Measurements from ENCODE around the gene ABL2.

ABL2 gene

DNA sequence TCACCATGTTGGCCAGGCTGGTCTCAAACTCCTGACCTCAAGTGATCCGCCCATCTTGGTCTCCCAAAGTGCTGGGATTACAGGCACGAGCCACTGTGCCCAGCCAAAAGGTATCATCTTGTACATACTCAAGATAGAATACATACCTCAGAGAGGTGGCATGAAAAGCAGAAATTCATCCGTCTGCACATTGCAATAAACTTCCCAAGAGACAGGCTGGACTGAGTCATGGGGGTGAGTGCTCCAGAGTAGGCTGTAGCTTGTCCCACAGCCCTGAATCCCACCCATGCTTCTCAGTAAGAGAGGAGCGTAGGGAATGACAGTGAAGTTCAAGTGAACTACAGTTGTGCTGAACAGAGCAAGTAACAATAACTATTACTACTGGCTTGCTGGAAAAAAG lies 127.9 kb downstream of the ABL2 start:
- no peak for FAIRE-seq
- TF ChIP-seq POLR2A (IDR thresholded peaks at IDR 0.05; ENCODE audit: low read depth, low read length) (no peak), POLR2AphosphoS5 (IDR thresholded peaks at IDR 0.05; ENCODE audit: low read depth, low read length) (no peak), TAF1 (IDR thresholded peaks at IDR 0.05; ENCODE audit: borderline replicate concordance, low read depth, low read length) (no peak)
- no peak for DNase-seq (ENCODE audit: insufficient read length)

DNA sequence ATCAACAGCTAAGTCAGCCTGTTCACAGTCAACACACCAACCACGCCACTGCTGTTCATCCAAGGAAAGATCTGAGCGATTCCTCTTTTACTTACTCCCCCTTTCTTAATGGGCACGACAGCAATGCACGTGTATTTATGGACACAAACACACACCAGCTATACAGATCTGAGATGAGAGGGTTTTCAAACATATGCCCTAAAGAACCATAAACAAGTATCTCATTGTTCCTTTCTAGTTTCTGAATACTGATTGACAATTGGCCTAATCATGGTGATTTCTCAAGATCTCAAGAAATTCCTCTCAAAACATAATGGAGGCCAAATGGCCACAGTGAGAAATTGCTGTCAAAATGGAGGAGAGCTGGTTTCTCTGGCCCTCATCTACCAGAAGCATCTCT lies 129.6 kb downstream of the ABL2 start:
- no peak for FAIRE-seq
- no peak for DNase-seq (ENCODE audit: insufficient read length)
- TF ChIP-seq POLR2AphosphoS5 (IDR thresholded peaks at IDR 0.05; ENCODE audit: low read depth, low read length) (no peak), TAF1 (IDR thresholded peaks at IDR 0.05; ENCODE audit: borderline replicate concordance, low read depth, low read length) (no peak), POLR2A (IDR thresholded peaks at IDR 0.05; ENCODE audit: low read depth, low read length) (no peak)

DNA sequence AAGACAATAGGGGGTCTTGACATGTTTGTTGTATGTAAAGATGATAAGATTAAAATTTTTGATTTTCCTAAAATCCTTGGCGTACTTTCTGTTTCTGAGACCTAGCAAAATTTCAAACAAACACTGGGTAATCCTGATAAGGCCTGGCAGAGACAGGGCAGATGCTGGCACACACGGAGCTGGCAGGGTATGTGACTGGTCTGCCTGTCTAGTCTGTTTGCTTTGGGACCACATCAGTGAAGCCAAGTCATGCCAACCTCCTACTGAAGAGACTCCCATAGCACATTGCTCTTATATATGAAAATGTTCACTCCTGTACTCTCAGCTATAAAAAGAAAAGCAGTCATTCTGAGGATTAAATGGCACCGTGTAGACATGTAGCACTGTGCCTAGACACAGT lies 133.6 kb downstream of the ABL2 start:
- TF ChIP-seq POLR2A (IDR thresholded peaks at IDR 0.05; ENCODE audit: low read depth, low read length) (no peak), POLR2AphosphoS5 (IDR thresholded peaks at IDR 0.05; ENCODE audit: low read depth, low read length) (no peak), TAF1 (IDR thresholded peaks at IDR 0.05; ENCODE audit: borderline replicate concordance, low read depth, low read length) (no peak)
- DNase-seq (ENCODE audit: insufficient read length) (no peak), FAIRE-seq (no peak)

DNA sequence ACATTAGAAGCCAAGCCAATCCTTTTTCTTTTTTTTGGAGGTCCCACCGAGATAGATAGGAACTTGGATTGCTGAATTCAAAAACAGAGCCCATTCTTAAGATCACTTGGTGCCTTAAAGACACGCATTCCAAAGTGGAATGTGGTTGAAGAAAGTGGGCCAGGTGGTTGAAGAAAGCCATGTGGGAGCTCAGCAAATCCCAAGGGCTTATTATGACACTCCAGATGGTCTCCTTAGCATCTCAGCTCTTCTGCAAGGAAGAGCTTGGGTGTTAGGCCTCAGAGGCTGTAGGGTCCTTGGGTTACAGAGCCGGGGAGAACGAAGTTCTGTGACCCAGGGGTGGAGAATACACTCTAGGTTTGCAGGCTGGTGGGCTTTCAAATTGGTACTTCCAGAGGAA lies 134.1 kb downstream of the ABL2 start:
- no peak for DNase-seq (ENCODE audit: insufficient read length)
- no peak for FAIRE-seq
- TF ChIP-seq POLR2A (IDR thresholded peaks at IDR 0.05; ENCODE audit: low read depth, low read length) (no peak), POLR2AphosphoS5 (IDR thresholded peaks at IDR 0.05; ENCODE audit: low read depth, low read length) (no peak), TAF1 (IDR thresholded peaks at IDR 0.05; ENCODE audit: borderline replicate concordance, low read depth, low read length) (no peak)

DNA sequence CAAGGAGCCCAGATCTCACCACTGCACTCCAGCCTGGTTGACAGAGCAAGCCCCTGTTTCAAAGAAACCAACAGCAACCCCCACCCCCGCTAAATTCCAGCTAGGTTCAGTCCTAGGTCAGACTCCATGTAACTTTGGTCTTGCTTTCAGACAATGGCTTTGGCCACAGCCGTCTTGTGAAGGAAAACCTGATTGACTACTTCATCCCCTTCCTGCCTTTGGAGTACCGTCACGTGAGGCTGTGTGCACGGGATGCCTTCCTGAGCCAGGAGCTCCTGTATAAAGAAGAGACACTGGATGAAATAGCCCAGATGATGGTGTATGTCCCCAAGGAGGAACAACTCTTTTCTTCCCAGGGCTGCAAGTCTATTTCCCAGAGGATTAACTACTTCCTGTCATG lies 134.7 kb downstream of the ABL2 start:
- no peak for DNase-seq (ENCODE audit: insufficient read length)
- TF ChIP-seq POLR2AphosphoS5 (IDR thresholded peaks at IDR 0.05; ENCODE audit: low read depth, low read length) = no peak
- no peak for TF ChIP-seq TAF1 (IDR thresholded peaks at IDR 0.05; ENCODE audit: borderline replicate concordance, low read depth, low read length)
- TF ChIP-seq POLR2A (IDR thresholded peaks at IDR 0.05; ENCODE audit: low read depth, low read length) = no peak
- FAIRE-seq = no peak

DNA sequence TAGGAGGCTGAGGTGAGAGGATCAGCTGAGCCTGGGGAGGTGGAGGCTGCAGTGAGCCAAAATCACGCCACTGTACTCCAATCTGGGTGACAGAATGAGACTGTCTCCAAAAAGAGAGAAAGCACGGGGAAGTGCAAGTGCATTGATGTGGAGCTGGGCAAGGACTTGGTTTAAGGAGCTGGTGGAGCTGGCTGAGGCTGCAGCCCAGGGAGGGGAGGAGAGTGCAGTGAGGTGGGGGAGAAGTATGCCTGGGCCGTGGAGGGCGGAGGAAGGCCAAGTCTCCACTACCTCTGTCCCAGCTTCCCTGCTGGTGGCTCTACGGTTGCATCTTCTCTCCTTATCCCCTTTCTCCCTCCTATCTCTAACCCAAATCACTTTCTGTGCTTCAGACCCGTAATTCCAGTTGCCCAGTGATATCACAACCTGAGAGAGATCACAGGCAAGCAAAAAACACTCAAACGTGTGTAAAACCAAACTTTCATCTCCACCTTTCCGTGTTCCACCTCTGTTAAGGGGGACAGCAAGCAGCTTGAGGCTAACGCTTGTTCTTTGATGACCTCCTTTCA lies 136.5 kb downstream of the ABL2 start:
- TF ChIP-seq POLR2A (IDR thresholded peaks at IDR 0.05; ENCODE audit: low read depth, low read length) (no peak), TAF1 (IDR thresholded peaks at IDR 0.05; ENCODE audit: borderline replicate concordance, low read depth, low read length) (no peak), POLR2AphosphoS5 (IDR thresholded peaks at IDR 0.05; ENCODE audit: low read depth, low read length) (no peak)
- DNase-seq (ENCODE audit: insufficient read length) (no peak), FAIRE-seq (no peak)

DNA sequence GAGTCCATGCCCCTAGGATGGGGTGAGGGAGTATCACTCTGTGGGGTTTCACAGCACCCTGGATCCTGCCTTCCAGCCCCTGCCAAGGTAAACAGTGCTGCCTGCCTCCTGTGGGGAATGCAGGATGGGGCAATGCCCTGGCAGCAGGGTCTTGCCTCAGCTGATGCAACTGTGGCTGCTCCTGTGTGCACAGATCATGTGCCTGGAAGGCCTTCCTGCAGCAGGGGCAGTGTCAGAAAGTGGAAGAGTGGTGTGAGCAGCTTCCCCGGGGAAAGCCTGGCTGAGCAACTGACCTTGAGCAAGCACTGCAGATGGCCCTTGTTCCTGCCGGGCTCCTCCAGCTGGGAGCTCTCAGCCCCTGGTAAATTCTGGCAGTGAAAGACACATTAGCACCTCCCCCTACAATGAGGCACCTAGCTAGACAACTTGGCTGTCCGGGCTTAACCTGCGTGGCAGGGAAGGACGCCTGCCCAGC lies 137.7 kb downstream of the ABL2 start:
- DNase-seq (ENCODE audit: insufficient read length) (no peak), FAIRE-seq (no peak)
- TF ChIP-seq POLR2A (IDR thresholded peaks at IDR 0.05; ENCODE audit: low read depth, low read length) (no peak), TAF1 (IDR thresholded peaks at IDR 0.05; ENCODE audit: borderline replicate concordance, low read depth, low read length) (no peak), POLR2AphosphoS5 (IDR thresholded peaks at IDR 0.05; ENCODE audit: low read depth, low read length) (no peak)

DNA sequence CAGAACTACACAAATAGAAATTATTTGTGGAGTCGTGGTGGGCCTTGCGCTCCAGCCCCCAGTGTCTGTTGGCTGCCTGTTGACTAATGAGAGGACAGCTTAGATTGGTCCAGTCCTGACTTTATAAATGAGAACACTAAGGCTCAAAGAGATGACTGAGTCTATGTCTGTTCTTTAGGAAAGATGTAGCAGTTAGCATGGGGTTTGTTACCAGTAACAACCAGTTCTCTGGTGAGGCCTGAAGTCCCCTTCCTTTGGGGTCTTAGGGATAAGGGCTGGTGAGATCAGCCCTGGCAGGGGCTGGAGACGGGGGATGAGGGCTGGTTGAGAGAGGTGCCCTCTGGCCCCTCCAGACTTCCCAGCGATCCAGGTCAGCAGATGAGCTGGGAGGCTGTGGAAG lies 138.6 kb downstream of the ABL2 start:
- DNase-seq (ENCODE audit: insufficient read length) (no peak), FAIRE-seq (no peak)
- TF ChIP-seq TAF1 (IDR thresholded peaks at IDR 0.05; ENCODE audit: borderline replicate concordance, low read depth, low read length) (no peak), POLR2AphosphoS5 (IDR thresholded peaks at IDR 0.05; ENCODE audit: low read depth, low read length) (no peak), POLR2A (IDR thresholded peaks at IDR 0.05; ENCODE audit: low read depth, low read length) (peak; percentile 15; the same call in 1 of the 2 replicates)

DNA sequence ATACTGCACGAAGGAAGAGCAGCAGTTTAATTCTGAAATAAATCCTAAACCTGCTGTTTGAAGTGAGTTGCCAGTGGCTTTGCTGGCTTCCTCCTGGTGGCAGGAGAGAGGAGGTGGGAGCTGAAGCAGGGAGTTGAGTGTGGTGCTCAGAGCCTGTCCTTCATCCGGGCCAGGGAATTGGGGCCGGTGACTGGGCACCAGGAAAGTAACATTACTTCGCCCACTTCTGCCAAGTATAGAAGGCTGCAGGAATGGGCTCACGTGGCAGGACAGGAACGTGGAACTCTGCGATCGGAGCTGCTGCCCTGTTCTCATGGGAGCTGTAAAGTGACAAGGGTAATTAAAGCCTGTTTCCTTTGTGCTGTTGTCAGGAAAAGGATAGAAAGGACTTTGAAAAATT lies 139.0 kb downstream of the ABL2 start:
- no peak for TF ChIP-seq POLR2A (IDR thresholded peaks at IDR 0.05; ENCODE audit: low read depth, low read length)
- TF ChIP-seq POLR2AphosphoS5 (IDR thresholded peaks at IDR 0.05; ENCODE audit: low read depth, low read length) = no peak
- no peak for TF ChIP-seq TAF1 (IDR thresholded peaks at IDR 0.05; ENCODE audit: borderline replicate concordance, low read depth, low read length)
- DNase-seq (ENCODE audit: insufficient read length) (no peak), FAIRE-seq (no peak)

DNA sequence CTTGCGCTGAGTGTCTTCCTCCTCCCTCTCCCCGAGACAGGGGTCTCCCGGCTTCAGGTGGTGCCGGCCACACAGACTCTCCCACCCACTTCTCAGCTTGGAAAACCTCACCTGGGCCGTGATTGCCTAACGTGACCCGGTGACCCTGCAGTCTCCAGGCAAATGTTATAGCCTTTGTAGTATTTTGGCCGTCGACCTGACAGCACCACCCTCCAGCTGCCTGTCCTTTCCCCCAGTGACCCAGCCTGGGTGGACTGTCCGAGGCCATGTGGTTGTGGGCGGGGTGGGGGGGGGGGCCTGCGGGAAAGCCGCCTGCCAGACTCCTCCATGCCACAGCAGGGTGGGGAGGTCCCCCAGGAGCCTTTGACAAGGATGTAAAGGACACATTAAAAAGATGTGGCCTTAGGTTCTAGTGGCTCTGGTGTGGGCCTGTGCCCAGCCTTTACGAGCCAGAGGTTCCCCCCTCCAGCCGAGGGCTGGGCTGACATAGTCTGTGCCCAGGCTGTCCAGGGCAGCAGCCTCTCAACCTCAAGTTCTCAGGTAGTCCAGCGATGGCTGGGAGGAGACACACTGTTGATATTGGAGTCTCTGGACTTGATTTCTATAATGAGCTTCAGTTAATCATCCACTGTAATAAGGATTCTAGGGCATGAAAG lies 139.5 kb downstream of the ABL2 start:
- no peak for FAIRE-seq

DNA sequence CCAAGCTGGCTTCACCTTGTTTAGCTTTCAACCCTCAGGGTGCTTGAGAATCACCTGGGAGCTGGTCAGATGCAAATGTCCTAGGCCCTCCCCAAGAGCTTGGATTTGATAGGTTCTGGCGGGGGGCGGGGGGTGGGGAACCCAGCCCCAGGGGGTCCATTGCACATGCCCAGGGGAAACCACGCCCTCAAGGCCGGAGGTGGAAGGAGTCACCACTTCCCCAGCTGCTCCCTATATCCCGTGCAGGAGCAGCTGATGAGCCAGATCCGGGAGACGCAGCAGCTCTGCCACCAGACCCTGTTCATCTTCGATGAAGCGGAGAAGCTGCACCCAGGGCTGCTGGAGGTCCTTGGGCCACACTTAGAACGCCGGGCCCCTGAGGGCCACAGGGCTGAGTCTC lies 141.8 kb downstream of the ABL2 start:
- TF ChIP-seq POLR2AphosphoS5 (IDR thresholded peaks at IDR 0.05; ENCODE audit: low read depth, low read length) (no peak), POLR2A (IDR thresholded peaks at IDR 0.05; ENCODE audit: low read depth, low read length) (no peak), TAF1 (IDR thresholded peaks at IDR 0.05; ENCODE audit: borderline replicate concordance, low read depth, low read length) (no peak)
- FAIRE-seq (no peak), DNase-seq (ENCODE audit: insufficient read length) (no peak)

More for the DNA sequence above, 139.5 kb downstream of the ABL2 start:
- TF ChIP-seq TAF1 (IDR thresholded peaks at IDR 0.05; ENCODE audit: borderline replicate concordance, low read depth, low read length) (no peak), POLR2AphosphoS5 (IDR thresholded peaks at IDR 0.05; ENCODE audit: low read depth, low read length) (no peak), POLR2A (IDR thresholded peaks at IDR 0.05; ENCODE audit: low read depth, low read length) (no peak)
- no peak for DNase-seq (ENCODE audit: insufficient read length)

DNA sequence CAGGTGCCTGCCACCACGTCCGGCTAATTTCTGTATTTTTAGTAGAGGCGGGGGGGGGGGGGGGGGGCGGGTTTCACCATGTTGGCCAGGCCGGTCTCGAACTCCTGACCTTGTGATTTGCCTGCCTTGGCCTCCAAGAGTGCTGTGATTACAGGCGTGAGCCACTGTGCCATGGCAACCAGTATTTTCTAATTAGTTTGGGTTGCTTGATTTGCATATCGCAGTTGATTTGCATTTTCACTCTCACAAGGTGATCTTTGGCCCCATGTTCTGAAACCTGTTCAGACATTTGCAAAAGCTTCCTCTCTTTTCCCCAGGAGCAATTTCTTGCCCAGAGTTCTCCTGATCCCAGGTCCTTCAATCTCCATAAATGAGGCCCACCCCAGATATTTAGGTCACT lies 145.9 kb downstream of the ABL2 start:
- DNase-seq (ENCODE audit: insufficient read length) (no peak), FAIRE-seq (no peak)
- TF ChIP-seq POLR2AphosphoS5 (IDR thresholded peaks at IDR 0.05; ENCODE audit: low read depth, low read length) (no peak; the same call in 1 of the 2 replicates), POLR2A (IDR thresholded peaks at IDR 0.05; ENCODE audit: low read depth, low read length) (peak; percentile 40; the same call in 1 of the 2 replicates), TAF1 (IDR thresholded peaks at IDR 0.05; ENCODE audit: borderline replicate concordance, low read depth, low read length) (no peak)
